ENCODE measurements around the gene ZNF804B.

Gene ZNF804B

GRCh38 chr7:89265631-89266030 is 506.1 kb downstream of the ZNF804B start:
- DNase-seq (ENCODE audit: low read depth): no peak

- no peak for DNase-seq (ENCODE audit: low read depth)
Observed at GRCh38 chr7:89283302-89283701, 523.8 kb downstream of the ZNF804B start.

GRCh38 chr7:89308535-89308934 is 549.0 kb downstream of the ZNF804B start:
- no peak for DNase-seq (ENCODE audit: low read depth)

GRCh38 chr7:89311886-89312285 is 552.4 kb downstream of the ZNF804B start:
- no peak for DNase-seq (ENCODE audit: low read depth)

GRCh38 chr7:89312551-89312950 is 553.1 kb downstream of the ZNF804B start:
- no peak for DNase-seq (ENCODE audit: low read depth)

- no peak for DNase-seq (ENCODE audit: low read depth)
Observed at GRCh38 chr7:89316584-89317251, 557.2 kb downstream of the ZNF804B start.

GRCh38 chr7:89332026-89332425 is 572.5 kb downstream of the ZNF804B start:
- no peak for DNase-seq (ENCODE audit: low read depth)

- no peak for DNase-seq (ENCODE audit: low read depth)
Observed at GRCh38 chr7:89334797-89335196, 575.3 kb downstream of the ZNF804B start.

- no peak for DNase-seq (ENCODE audit: low read depth)
Observed at GRCh38 chr7:89335490-89335889, 576.0 kb downstream of the ZNF804B start.

- DNase-seq (ENCODE audit: low read depth): no peak
Observed at GRCh38 chr7:89336121-89336520, 576.6 kb downstream of the ZNF804B start.

GRCh38 chr7:89339748-89340147 is 580.2 kb downstream of the ZNF804B start:
- DNase-seq (ENCODE audit: low read depth): no peak

GRCh38 chr7:89357121-89357520 is 597.6 kb downstream of the ZNF804B start:
- no peak for DNase-seq (ENCODE audit: low read depth)

GRCh38 chr7:89377219-89377618 is 617.7 kb downstream of the ZNF804B start:
- DNase-seq (ENCODE audit: low read depth): no peak

- DNase-seq (ENCODE audit: low read depth): no peak
Observed at GRCh38 chr7:89385411-89385810, 625.9 kb downstream of the ZNF804B start.

Measured in fibroblast of the conjunctiva (primary cell).